ENCODE measurements around the gene ARHGEF26.

GRCh38 chr3:154188437-154188836 is 67.2 kb downstream of the ARHGEF26 start:
- TF ChIP-seq CTCF (IDR thresholded peaks at IDR 0.05) (no peak), POLR2A (IDR thresholded peaks at IDR 0.05) (no peak)
